Measurements from ENCODE around the gene POMGNT2. TPM values are rescaled to one million over a fixed set of nuclear protein-coding genes. Genes with fewer than 3 reads are reported as not detected.

Gene POMGNT2
- total and polyA plus RNA-seq, 2 donors (not counting 1 experiment from before 2014, with no cell fraction given), result 7.9 to 12.7 TPM

DNA sequence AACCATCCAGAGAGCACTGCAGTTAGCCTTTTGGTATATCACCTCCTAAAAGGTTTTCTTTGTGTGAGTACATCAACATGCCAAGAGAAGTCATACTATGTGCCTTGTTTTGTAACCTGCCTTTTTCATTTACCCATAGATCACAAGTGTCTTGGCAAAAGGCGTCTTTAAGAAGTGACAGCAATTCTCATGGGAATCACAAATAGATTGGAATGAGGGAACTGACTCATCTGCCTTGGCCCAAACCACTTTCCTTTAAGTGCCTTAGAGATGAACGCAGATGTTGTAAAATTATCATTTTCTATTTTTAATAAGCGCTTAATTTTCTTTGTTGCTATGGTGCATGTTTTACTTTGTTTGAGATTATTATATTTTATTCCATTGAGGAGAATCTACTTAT is 20.7 kb upstream of the POMGNT2 start:
- TF ChIP-seq, protein P1, sequence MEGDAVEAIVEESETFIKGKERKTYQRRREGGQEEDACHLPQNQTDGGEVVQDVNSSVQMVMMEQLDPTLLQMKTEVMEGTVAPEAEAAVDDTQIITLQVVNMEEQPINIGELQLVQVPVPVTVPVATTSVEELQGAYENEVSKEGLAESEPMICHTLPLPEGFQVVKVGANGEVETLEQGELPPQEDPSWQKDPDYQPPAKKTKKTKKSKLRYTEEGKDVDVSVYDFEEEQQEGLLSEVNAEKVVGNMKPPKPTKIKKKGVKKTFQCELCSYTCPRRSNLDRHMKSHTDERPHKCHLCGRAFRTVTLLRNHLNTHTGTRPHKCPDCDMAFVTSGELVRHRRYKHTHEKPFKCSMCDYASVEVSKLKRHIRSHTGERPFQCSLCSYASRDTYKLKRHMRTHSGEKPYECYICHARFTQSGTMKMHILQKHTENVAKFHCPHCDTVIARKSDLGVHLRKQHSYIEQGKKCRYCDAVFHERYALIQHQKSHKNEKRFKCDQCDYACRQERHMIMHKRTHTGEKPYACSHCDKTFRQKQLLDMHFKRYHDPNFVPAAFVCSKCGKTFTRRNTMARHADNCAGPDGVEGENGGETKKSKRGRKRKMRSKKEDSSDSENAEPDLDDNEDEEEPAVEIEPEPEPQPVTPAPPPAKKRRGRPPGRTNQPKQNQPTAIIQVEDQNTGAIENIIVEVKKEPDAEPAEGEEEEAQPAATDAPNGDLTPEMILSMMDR (conservative IDR thresholded peaks at IDR 0.05 in 1 of 2, IDR thresholded peaks at IDR 0.05 in 1 of 2; ENCODE audit: low read depth in 1 of 2, low read length in 2 of 2), result no peak
- TF ChIP-seq EZH2 (IDR thresholded peaks at IDR 0.05; ENCODE audit: low read length, missing control alignments), result no peak
- Histone ChIP-seq H3K9me3 (ENCODE audit: control insufficient read depth, insufficient read depth, low read depth, low read length) (no peaks in the 10 kb centered on the region), H3K4me3 (replicated peaks in 1 of 4; ENCODE audit: control extremely low read depth in 1 of 4, insufficient read depth in 1 of 4, low read depth in 3 of 4, low read length in 4 of 4) (no peak overlapping the region), H3K27me3 (ENCODE audit: control insufficient read depth, insufficient read depth, low read length) (no peaks in the 10 kb centered on the region), H3K79me2 (ENCODE audit: control insufficient read depth, insufficient read depth, low read length) (no peaks in the 10 kb centered on the region), H4K20me1 (ENCODE audit: control insufficient read depth, extremely low read depth, insufficient read depth, low read length) (no peaks in the 10 kb centered on the region), H3K36me3 (ENCODE audit: control insufficient read depth, insufficient read depth, low read length) (no peaks in the 10 kb centered on the region), H3K4me1 (ENCODE audit: control insufficient read depth, extremely low read depth, insufficient read depth, low read length) (no peaks in the 10 kb centered on the region), H3K9ac (ENCODE audit: insufficient read depth, low read length) (no peak overlapping the region), H2AFZ (ENCODE audit: low read length) (no peak overlapping the region), H3K4me2 (ENCODE audit: extremely low read depth, insufficient read depth, low read length) (no peak overlapping the region), H3K27ac (ENCODE audit: insufficient read depth, low read length) (no peak overlapping the region)
- no peak for DNase-seq (ENCODE audit: low read depth in 2 of 2)

DNA sequence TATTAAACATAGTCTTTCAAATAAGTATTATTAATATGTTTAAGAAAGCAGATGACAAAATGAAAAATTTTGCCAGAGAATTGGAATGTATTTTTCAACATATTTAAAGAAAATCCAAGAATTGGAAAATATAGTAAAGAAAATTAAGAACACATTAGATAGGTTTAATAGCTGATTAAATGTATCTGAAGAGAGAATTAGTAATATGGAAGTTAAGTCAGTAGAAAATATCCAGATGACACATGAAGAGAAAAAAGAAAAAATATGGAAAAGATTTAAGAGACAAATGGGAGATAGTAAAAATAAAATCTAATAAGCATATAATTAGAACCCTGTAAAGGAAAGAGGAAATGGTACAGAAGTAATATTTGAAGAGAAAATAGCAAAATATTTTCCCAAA is 18.0 kb upstream of the POMGNT2 start:
- Histone ChIP-seq H3K27me3 (ENCODE audit: control insufficient read depth, insufficient read depth, low read length) (peaks cover 4% of the 10 kb centered on the region), H3K9ac (ENCODE audit: insufficient read depth, low read length) (no peak overlapping the region), H3K36me3 (ENCODE audit: control insufficient read depth, insufficient read depth, low read length) (no peaks in the 10 kb centered on the region), H2AFZ (ENCODE audit: low read length) (no peak overlapping the region), H3K4me2 (ENCODE audit: extremely low read depth, insufficient read depth, low read length) (no peak overlapping the region), H3K79me2 (ENCODE audit: control insufficient read depth, insufficient read depth, low read length) (no peaks in the 10 kb centered on the region), H3K9me3 (ENCODE audit: control insufficient read depth, insufficient read depth, low read depth, low read length) (no peaks in the 10 kb centered on the region), H3K27ac (ENCODE audit: insufficient read depth, low read length) (no peak overlapping the region), H3K4me3 (replicated peaks in 1 of 4; ENCODE audit: control extremely low read depth in 1 of 4, insufficient read depth in 1 of 4, low read depth in 3 of 4, low read length in 4 of 4) (no peak overlapping the region), H3K4me1 (ENCODE audit: control insufficient read depth, extremely low read depth, insufficient read depth, low read length) (no peaks in the 10 kb centered on the region), H4K20me1 (ENCODE audit: control insufficient read depth, extremely low read depth, insufficient read depth, low read length) (no peaks in the 10 kb centered on the region)
- no peak for DNase-seq (ENCODE audit: low read depth in 2 of 2)
- TF ChIP-seq, protein P1 (conservative IDR thresholded peaks at IDR 0.05 in 1 of 2, IDR thresholded peaks at IDR 0.05 in 1 of 2; ENCODE audit: low read depth in 1 of 2, low read length in 2 of 2), result no peak
- TF ChIP-seq EZH2 (IDR thresholded peaks at IDR 0.05; ENCODE audit: low read length, missing control alignments), result no peak

DNA sequence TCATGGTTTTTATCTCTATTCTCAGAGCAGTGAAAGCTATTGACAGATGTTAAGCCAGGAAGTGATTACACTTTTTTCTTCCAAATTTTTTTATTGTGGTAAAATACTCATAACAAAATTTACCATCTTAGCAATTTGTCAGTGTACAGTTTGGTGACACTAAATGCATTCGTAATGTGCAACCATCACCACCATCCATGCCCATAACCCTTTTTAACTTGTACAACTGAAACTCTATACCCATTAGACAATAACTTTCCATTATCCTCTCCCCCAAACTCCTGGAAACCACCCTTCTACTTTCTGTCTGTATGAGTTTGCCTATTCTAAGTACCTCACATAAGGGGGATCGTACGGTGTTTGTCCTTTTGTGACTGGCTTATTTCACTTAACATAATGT is 15.1 kb upstream of the POMGNT2 start:
- Histone ChIP-seq H3K36me3 (ENCODE audit: control insufficient read depth, insufficient read depth, low read length) (no peaks in the 10 kb centered on the region), H3K4me1 (ENCODE audit: control insufficient read depth, extremely low read depth, insufficient read depth, low read length) (no peaks in the 10 kb centered on the region), H3K4me2 (ENCODE audit: extremely low read depth, insufficient read depth, low read length) (no peak overlapping the region), H3K27ac (ENCODE audit: insufficient read depth, low read length) (no peak overlapping the region), H3K9me3 (ENCODE audit: control insufficient read depth, insufficient read depth, low read depth, low read length) (no peaks in the 10 kb centered on the region), H3K4me3 (replicated peaks in 1 of 4; ENCODE audit: control extremely low read depth in 1 of 4, insufficient read depth in 1 of 4, low read depth in 3 of 4, low read length in 4 of 4) (no peak overlapping the region), H3K9ac (ENCODE audit: insufficient read depth, low read length) (no peak overlapping the region), H2AFZ (ENCODE audit: low read length) (no peak overlapping the region), H3K27me3 (ENCODE audit: control insufficient read depth, insufficient read depth, low read length) (peaks cover 4% of the 10 kb centered on the region), H3K79me2 (ENCODE audit: control insufficient read depth, insufficient read depth, low read length) (no peaks in the 10 kb centered on the region), H4K20me1 (ENCODE audit: control insufficient read depth, extremely low read depth, insufficient read depth, low read length) (no peaks in the 10 kb centered on the region)
- TF ChIP-seq, protein P1 (conservative IDR thresholded peaks at IDR 0.05 in 1 of 2, IDR thresholded peaks at IDR 0.05 in 1 of 2; ENCODE audit: low read depth in 1 of 2, low read length in 2 of 2), result no peak
- no peak for TF ChIP-seq EZH2 (IDR thresholded peaks at IDR 0.05; ENCODE audit: low read length, missing control alignments)
- no peak for DNase-seq (ENCODE audit: low read depth in 2 of 2)

Data from fibroblast of lung (primary cell).